Stomach (tissue), 4 donors: ENCODE measurements around the gene DCC.

Source experiments
- CTCF ChIP-seq, 7 experiments: fragments of 450-650 bp in 4 of 7; fragments of 200-600 bp in 3 of 7; sonication (generic) in 3 of 7; IDR thresholded peaks; one replicate each; pipeline ENCODE4 v1.5.1; 2016 to 2019; ENCODE audit warnings: antibody characterized with exemption in 7 of 7, control low read depth in 2 of 7, mild to moderate bottlenecking in 1 of 7
- EP300 ChIP-seq: sonication (generic); formaldehyde crosslinking; IDR thresholded peaks from one replicate; pipeline ENCODE4 v1.6.1; 2017; ENCODE audit warnings: antibody characterized with exemption
- POLR2A ChIP-seq, 4 donors: fragments of 450-650 bp; IDR thresholded peaks; one replicate each; pipeline ENCODE4 v1.6.1; 2016; ENCODE audit warnings: antibody characterized with exemption in 4 of 4, control low read depth in 2 of 4, mild to moderate bottlenecking in 1 of 4, moderate library complexity in 1 of 4

GRCh38 chr18:52682260-52682659 lies 342.3 kb downstream of the DCC start:
- TF ChIP-seq CTCF (IDR thresholded peaks at IDR 0.05) (no peak), POLR2A (IDR thresholded peaks at IDR 0.05) (no peak), EP300 (no peak)
